ENCODE results near the gene FBXO38.

FBXO38 gene

GRCh38 chr5:148477429-148477828, 93.7 kb downstream of the FBXO38 start:
- no peak for DNase-seq

DNA sequence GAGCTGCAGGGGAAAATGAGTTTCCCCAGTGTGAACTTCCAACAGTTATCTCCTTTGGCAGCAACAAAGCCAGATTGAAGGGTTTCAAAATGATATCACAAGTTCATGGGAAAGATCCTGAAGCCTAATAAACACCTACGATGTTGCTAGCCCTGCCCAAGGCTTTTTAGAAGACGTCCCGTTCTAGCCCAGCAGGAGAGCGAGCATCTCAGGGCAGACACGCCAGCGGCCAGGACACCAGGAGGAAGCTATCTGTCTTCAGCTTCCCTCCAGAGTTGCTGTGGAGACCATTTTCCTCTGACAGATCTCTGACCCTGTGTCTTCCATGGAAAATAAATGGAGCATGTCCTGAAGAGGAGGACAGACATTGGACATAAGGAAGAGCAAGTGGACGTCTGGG, 98.4 kb downstream of the FBXO38 start:
- no peak for DNase-seq

DNA sequence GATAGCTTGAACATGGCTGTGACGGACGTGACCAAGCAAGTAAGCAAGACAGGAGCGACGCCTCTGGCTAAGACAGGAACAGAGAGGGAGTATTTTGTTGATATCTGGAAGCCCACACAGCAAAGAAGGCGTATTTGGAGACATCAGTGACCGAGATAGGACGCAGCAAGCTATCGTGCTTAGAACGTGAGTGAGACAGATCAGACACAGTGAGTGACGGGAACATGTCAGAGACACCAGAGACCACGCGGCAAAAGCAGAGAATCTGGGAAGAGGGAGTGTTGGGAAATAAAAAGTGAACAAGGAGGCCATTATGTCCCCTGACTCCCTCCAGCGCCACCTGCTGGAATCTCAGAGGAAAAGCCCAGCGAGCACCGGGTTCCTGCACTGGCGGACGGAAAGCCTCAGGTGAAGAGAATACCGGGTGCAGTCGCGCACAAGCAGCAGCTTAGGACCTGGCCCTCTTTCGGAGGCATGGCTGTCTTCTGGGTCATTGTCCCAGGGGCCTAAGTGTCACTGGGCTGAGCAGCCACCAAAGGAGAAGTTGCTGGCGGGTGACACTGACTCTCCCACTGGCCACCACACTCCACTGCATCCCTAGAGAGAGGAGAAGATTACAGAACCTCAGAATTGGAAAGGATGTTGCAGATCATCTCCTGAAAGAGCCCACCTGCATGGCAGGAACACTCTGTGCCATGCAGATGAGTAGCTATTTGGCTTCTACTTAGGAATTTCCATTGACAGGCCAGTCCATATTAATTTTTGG, 99.1 kb downstream of the FBXO38 start:
- peak; percentile 23 for DNase-seq

DNA sequence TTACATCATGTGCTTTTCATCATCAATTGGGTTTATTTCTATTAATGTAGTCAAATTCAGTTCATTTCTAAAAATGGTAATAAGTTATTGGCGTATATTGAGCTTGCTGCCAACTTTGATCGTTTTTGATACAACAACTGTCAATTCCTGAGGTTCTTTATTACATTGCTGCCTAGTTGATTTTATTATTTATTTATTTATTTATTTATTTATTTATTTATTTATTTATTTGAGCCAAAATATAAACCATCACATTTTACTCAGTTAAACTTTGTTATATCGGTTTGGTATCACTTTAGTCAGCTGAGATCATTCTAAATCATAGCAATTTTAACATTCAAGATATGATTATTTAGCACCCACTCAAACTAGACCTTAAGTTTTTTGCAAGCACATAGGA, 100.0 kb downstream of the FBXO38 start:
- DNase-seq: no peak

DNA sequence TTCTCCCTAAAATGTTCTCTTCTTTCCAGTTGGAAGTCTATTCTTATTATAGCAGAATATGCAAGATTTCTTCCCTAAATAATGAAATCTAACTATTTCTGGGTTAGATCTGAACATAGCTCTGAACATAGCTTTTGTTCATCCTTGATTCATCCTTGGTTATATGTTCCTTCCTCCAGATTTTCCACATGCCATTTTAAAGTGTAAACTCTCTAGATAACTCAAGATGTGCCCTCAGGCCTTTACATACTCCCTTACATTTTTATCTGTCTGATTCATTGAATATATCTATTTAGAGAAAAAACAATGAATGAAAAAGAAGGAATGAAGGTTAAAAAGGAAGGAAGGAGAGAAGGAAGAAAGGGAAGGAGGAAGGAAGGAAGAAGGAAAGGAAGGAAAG, 100.9 kb downstream of the FBXO38 start:
- no peak for DNase-seq

GRCh38 chr5:148486456-148486855, 102.7 kb downstream of the FBXO38 start:
- DNase-seq: no peak

DNA sequence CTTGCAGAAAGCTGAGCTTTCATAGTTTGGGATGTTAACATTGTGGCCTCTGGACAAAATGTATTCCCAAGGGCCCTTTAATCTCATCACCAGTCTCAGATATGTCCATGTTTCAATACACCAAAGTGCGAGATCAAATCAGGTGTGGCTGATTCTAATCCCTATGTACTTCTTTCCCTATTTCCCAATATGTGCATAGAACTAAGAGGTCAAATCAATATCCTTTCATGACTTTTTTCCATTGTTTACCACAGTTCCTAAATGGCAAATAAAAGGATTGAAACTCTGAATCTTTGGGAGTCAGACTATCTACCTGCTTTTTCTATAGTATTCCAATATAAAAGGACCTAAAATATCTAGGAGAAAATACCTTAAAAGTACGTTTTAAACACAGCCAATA, 105.0 kb downstream of the FBXO38 start:
- no peak for DNase-seq

- DNase-seq: no peak
These were observed 107.4 kb downstream of the FBXO38 start for GRCh38 chr5:148491015-148491792.

DNA sequence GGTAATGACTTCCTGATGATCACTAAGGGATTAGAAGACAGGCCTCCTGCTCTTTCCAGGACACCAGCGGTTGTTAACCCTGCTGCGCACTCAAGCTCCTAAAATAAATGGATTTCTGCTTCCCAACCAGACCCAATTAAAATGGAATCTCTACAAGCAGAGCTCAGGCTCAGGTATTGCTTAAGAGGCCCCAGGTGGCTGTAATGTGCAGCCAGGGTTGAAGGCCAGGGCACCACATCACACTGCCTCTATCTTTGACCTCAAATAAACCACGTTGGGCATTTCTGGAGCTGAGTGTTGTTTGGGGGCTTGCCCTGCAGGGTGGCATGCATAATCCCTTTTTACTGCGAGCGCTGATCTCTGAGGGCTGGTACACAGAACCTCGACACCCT, 108.0 kb downstream of the FBXO38 start:
- no peak for DNase-seq

- DNase-seq: no peak
These were observed 108.6 kb downstream of the FBXO38 start for GRCh38 chr5:148492351-148492750.

All from GDM1 (cell line).